Measurements from ENCODE around the gene ABL2. TPM values are rescaled to one million over a fixed set of nuclear protein-coding genes. Genes with fewer than 3 reads are reported as not detected.
"Not testable (repeated sequence)": the region's sequence is repeated elsewhere in the genome, so short reads cannot be mapped to it uniquely, and the experiment has no call there.

Gene ABL2
- total RNA-seq, 1 donor: 14.6 TPM

GRCh38 chr1:179195376-179195775 is 34.1 kb downstream of the ABL2 start:
- Histone ChIP-seq H3K4me1 (ENCODE audit: insufficient read depth, low read length) (peaks cover 11% of the 10 kb centered on the region), H3K27me3 (ENCODE audit: insufficient read depth, low read length) (no peaks in the 10 kb centered on the region), H3K9me3 (ENCODE audit: low read depth, low read length) (no peaks in the 10 kb centered on the region), H3K4me3 (ENCODE audit: low read length) (no peak overlapping the region)

DNA sequence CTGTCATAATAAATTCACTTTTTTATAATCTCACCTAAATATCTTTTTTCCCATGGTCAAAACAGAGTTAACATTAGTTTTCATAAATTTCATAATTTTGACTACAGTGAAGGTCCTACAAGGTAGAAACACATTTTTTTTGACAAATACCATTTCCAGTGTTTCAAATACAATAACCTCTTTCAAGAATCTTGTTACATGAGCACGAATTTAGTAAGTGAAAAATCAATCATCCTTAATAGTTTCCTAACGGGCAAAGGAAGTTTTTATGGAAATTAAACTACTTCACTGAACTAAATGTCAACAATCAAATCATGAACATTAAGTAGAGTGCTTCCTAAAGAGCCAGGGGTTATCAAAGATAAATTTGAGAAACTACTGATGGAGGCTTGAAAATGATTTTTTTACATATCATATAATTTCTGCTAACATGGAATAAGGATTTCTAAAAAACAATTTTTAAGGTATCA is 35.4 kb downstream of the ABL2 start:
- H3K4me3 ChIP-seq (ENCODE audit: low read length): no peak overlapping the region
- H3K4me1 ChIP-seq (ENCODE audit: insufficient read depth, low read length): peaks cover 11% of the 10 kb centered on the region
- H3K27me3 ChIP-seq (ENCODE audit: insufficient read depth, low read length): no peaks in the 10 kb centered on the region
- no peaks in the 10 kb centered on the region for H3K9me3 ChIP-seq (ENCODE audit: low read depth, low read length)

GRCh38 chr1:179190861-179191260 is 38.6 kb downstream of the ABL2 start:
- H3K9me3 ChIP-seq (ENCODE audit: low read depth, low read length): no peaks in the 10 kb centered on the region
- H3K4me3 ChIP-seq (ENCODE audit: low read length): no peak overlapping the region
- no peaks in the 10 kb centered on the region for H3K27me3 ChIP-seq (ENCODE audit: insufficient read depth, low read length)
- peaks cover 11% of the 10 kb centered on the region for H3K4me1 ChIP-seq (ENCODE audit: insufficient read depth, low read length)

GRCh38 chr1:179187735-179188471 is 41.6 kb downstream of the ABL2 start:
- Histone ChIP-seq H3K9me3 (ENCODE audit: low read depth, low read length) (no peaks in the 10 kb centered on the region), H3K27me3 (ENCODE audit: insufficient read depth, low read length) (no peaks in the 10 kb centered on the region), H3K4me3 (ENCODE audit: low read length) (no peak overlapping the region), H3K4me1 (ENCODE audit: insufficient read depth, low read length) (peaks cover 12% of the 10 kb centered on the region)

DNA sequence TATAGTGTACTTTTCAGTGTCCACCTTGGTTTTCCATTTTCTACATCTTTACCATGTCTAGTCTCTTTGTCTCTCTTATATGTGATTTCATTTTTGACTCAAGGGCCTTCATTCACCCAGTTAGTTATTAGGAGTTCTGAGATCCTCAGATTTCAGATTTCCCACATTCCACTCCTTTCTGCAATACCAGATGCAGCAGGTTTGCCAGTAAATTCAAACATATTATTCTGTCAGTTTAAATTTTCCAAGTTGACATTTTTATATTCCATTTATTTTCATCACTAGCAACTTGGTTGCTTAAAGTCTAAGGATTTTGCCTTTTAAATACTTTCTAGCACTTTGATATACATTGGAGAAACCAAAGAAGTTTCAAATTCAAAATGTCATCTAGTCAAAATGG is 42.4 kb downstream of the ABL2 start:
- no peaks in the 10 kb centered on the region for H3K9me3 ChIP-seq (ENCODE audit: low read depth, low read length)
- peaks cover 12% of the 10 kb centered on the region for H3K4me1 ChIP-seq (ENCODE audit: insufficient read depth, low read length)
- no peak overlapping the region for H3K4me3 ChIP-seq (ENCODE audit: low read length)
- no peaks in the 10 kb centered on the region for H3K27me3 ChIP-seq (ENCODE audit: insufficient read depth, low read length)

GRCh38 chr1:179184403-179184802 is 45.1 kb downstream of the ABL2 start:
- Histone ChIP-seq H3K27me3 (ENCODE audit: insufficient read depth, low read length) (no peaks in the 10 kb centered on the region), H3K4me1 (ENCODE audit: insufficient read depth, low read length) (peaks cover 7% of the 10 kb centered on the region), H3K4me3 (ENCODE audit: low read length) (no peak overlapping the region), H3K9me3 (ENCODE audit: low read depth, low read length) (no peaks in the 10 kb centered on the region)

DNA sequence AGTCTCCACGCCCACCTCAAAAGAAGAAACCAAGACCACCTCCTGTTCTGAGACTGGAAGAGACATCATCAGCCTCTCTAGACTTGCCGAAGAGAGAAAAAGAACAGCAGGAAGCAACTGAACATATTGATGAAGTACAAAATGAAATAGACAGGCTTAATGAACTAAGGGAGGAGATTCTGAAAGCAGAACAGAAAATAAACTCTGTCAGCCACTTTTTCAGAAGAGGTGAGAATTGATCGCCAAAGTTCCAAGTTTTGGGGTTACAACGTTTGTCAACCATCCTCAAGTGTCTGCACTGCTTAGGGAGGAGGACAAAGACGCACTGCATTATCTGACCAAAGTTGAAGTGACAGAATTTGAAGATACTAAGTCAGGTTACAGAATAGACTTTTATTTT is 45.6 kb downstream of the ABL2 start:
- no peaks in the 10 kb centered on the region for H3K9me3 ChIP-seq (ENCODE audit: low read depth, low read length)
- H3K27me3 ChIP-seq (ENCODE audit: insufficient read depth, low read length): no peaks in the 10 kb centered on the region
- peaks cover 7% of the 10 kb centered on the region for H3K4me1 ChIP-seq (ENCODE audit: insufficient read depth, low read length)
- no peak overlapping the region for H3K4me3 ChIP-seq (ENCODE audit: low read length)

GRCh38 chr1:179178950-179179349 is 50.5 kb downstream of the ABL2 start:
- Histone ChIP-seq H3K27me3 (ENCODE audit: insufficient read depth, low read length) (no peaks in the 10 kb centered on the region), H3K4me3 (ENCODE audit: low read length) (no peak overlapping the region), H3K4me1 (ENCODE audit: insufficient read depth, low read length) (peaks cover 17% of the 10 kb centered on the region), H3K9me3 (ENCODE audit: low read depth, low read length) (no peaks in the 10 kb centered on the region)

DNA sequence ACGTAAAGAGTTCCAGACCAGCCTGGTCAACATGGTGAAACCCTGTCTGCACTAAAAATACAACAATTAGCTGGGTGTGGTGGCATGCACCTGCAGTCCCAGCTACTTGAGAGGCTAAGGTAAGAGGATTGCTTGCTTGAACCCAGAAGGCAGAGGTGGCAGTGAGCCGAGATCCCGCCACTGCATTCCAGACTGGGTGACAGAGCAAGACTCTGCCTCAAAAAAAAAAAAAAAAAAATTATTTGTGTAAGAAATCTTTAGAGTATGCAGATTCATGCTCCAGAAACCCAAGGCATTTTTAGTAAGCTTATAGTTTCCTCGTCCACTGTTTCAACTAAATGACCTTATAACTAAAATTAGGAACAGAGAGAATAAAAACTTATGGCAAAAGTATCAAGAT is 51.3 kb downstream of the ABL2 start:
- H3K27me3 ChIP-seq (ENCODE audit: insufficient read depth, low read length): no peaks in the 10 kb centered on the region

DNA sequence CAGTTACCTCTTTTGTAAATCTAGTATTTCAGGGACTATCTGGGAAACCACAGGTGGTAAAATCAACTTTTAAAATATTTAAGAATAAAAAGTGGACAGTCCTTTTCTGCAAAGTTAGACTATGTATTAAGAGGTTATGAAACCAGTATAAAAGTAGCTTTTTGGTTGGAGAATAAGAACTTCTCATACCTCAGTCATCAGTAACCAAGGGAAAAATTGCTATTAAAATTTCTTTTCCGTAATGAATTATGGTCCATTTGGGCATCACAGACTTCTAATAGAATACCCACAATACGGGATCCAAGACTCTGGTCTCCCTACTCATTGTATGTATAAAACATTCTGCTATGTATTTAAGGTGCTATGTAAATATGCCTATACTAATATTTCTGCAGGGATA is 51.9 kb downstream of the ABL2 start:
- H3K4me1 ChIP-seq (ENCODE audit: insufficient read depth, low read length): peaks cover 17% of the 10 kb centered on the region
- H3K9me3 ChIP-seq (ENCODE audit: low read depth, low read length): no peaks in the 10 kb centered on the region
- H3K27me3 ChIP-seq (ENCODE audit: insufficient read depth, low read length): no peaks in the 10 kb centered on the region
- no peak overlapping the region for H3K4me3 ChIP-seq (ENCODE audit: low read length)

More for the DNA sequence above, 51.3 kb downstream of the ABL2 start:
- Histone ChIP-seq H3K4me1 (ENCODE audit: insufficient read depth, low read length) (peaks cover 17% of the 10 kb centered on the region), H3K9me3 (ENCODE audit: low read depth, low read length) (no peaks in the 10 kb centered on the region), H3K4me3 (ENCODE audit: low read length) (no peak overlapping the region)

DNA sequence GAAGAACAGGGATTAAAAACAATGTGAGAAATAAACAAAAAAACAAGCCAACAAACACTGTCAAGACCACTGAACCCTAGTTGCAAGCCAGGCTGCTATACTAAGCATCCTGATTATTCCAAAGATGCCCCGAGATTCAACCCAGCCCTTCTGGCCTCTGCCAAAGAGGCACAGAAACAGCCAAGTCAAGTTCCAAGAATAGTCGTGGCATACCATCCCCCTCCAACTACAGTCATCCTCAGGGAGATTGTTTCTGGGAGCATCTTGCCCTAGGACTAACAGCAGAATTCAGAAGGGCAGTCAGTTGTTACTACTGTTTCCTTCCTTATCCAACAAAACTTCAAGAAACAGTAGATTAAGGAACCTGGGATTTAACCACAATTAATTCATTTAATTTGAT is 52.3 kb downstream of the ABL2 start:
- Histone ChIP-seq H3K4me3 (ENCODE audit: low read length) (no peak overlapping the region), H3K9me3 (ENCODE audit: low read depth, low read length) (no peaks in the 10 kb centered on the region), H3K4me1 (ENCODE audit: insufficient read depth, low read length) (peaks cover 17% of the 10 kb centered on the region), H3K27me3 (ENCODE audit: insufficient read depth, low read length) (no peaks in the 10 kb centered on the region)

DNA sequence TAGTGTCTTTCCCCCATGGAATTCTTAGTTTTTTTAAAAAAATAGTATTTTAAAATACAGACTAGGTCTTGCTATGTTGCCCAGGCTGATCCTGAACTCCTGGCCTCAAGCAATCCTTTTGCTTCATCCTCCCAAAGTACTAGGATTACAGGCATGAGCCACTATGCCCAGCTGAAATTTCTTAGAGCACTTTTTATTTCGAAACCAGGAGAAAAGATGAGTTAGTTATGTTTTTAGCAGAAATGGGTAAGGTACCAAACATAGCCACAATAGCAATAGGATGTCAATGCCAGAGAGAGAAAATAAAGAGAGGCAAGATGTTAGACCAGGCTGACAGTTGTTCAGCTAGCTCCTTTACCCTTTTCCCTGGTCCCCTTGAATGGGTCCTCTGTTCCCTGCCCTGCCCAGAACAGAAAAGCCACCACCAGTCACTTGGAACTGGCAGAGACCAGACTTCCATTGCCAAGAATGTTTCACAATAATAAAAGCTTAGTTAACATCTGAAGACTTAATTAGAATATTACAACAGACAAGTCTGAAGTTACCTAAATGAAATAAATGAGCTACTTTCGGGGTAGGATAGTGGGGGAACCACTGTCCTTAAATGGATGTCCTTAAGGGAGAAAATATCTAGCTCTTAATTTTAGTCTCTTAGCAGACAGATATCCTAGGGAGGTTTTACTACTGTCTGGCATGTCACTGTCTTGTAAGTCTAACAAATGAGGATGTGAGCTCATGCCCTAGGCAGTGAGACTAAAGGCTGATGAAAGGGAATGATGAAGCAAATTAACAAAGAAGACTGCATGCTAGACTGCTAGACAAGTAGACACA is 54.3 kb downstream of the ABL2 start:
- Histone ChIP-seq H3K4me3 (ENCODE audit: low read length) (no peak overlapping the region), H3K4me1 (ENCODE audit: insufficient read depth, low read length) (peaks cover 17% of the 10 kb centered on the region), H3K27me3 (ENCODE audit: insufficient read depth, low read length) (no peaks in the 10 kb centered on the region), H3K9me3 (ENCODE audit: low read depth, low read length) (no peaks in the 10 kb centered on the region)

DNA sequence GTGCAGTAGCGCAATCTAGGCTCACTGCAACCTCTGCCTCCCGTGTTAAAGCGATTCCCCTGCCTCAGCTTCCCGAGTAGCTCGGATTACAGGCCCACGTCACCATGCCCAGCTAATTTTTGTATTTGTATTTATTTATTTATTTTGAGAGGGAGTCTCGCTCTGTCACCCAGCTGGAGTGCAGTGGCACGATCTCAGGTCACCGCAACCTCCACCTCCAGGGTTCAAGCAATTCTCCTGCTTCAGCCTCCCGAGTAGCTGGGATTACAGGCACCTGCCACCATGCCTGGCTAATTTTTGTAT is 59.1 kb downstream of the ABL2 start:
- H3K27me3 ChIP-seq (ENCODE audit: insufficient read depth, low read length); H3K4me3 ChIP-seq (ENCODE audit: low read length); H3K9me3 ChIP-seq (ENCODE audit: low read depth, low read length): not testable (repeated sequence)
- H3K4me1 ChIP-seq (ENCODE audit: insufficient read depth, low read length): peaks cover 15% of the 10 kb centered on the region

- H3K4me3 ChIP-seq (ENCODE audit: low read length): no peak overlapping the region
- H3K9me3 ChIP-seq (ENCODE audit: low read depth, low read length): no peaks in the 10 kb centered on the region
- H3K27me3 ChIP-seq (ENCODE audit: insufficient read depth, low read length): no peaks in the 10 kb centered on the region
- peaks cover 10% of the 10 kb centered on the region for H3K4me1 ChIP-seq (ENCODE audit: insufficient read depth, low read length)
Measured at GRCh38 chr1:179169616-179170467, 59.6 kb downstream of the ABL2 start.

GRCh38 chr1:179168536-179168935 is 60.9 kb downstream of the ABL2 start:
- H3K4me3 ChIP-seq (ENCODE audit: low read length): no peak overlapping the region
- peaks cover 5% of the 10 kb centered on the region for H3K4me1 ChIP-seq (ENCODE audit: insufficient read depth, low read length)
- no peaks in the 10 kb centered on the region for H3K9me3 ChIP-seq (ENCODE audit: low read depth, low read length)
- H3K27me3 ChIP-seq (ENCODE audit: insufficient read depth, low read length): no peaks in the 10 kb centered on the region
